Measurements from ENCODE around the gene PXN. TPM values are rescaled to one million over a fixed set of nuclear protein-coding genes. Genes with fewer than 3 reads are reported as not detected.
A peak's percentile ranks its signal among the peaks of the same experiment; 100 is the strongest.
"Not testable (repeated sequence)": the region's sequence is repeated elsewhere in the genome, so short reads cannot be mapped to it uniquely, and the experiment has no call there.

Gene PXN
- total RNA-seq, 1 donor from 2014 or later: 8.2 TPM

DNA sequence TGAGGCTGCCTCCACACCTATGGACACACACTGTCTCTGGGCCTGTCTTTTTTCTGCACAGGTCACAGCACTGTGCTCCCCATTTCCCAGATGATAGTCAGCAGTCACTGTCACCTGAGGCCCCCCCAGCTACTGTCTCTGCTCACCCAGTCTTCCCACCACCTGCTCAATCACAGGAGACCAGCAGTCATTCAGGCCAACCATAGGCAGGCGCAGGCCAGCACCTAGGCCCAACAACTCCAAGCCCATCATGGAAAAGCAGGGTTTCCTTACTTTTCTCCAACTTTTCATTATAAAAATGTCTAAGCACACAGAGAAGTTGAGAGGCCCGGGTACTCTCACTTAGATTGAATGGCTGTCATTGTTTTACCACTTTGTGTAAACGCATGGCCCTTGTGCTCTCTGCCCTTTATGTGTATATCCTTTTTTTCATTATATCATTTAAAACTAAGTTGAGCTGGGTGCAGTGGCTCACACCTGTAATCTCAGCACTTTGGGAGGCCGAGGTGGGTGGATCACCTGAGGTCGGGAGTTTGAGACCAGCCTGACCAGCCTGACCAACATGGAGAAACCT lies 7.1 kb downstream of the PXN start:
- H4K20me1 ChIP-seq (ENCODE audit: low read depth): peaks cover 56% of the 10 kb centered on the region

DNA sequence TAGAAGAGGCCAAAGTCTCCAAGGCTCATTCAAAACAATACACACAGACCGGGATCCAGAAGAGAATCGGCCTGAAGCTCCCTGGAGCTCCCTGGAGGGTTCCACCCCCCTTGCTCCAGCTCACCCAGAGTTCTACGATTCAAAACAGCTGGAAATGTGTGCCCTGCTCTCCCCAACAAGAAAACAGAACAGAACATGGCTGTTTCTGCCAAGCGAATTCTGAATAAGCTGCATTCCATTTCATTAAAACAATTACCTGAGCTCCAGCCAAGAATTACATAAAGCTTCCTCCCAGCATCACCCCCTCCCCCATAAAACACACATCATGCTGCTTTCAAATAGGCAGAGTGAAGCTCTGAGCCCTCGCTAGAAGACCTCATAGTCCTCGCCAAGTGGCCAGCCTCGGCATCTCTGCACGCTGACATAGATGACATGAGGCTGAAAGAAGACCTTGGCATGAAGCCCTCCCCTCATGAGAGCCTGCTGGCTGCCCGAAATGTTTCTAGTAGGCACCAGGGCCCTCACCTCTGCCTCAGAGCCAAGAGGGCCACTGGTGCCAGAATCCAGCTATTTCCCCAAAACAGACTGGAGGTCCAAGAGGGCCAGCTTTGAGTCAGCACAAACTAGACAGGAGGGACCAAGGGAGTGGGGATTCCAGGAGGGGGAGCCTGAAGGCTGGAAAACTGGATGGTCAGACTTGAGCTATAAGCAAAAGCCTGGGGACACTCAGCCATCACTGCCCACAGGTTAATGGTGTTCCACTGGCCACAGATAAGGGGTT lies 8.3 kb downstream of the PXN start:
- Mint-ChIP-seq H3K36me3 (peaks cover 8% of the 10 kb centered on the region), H3K4me3 (no peak overlapping the region), H3K9me3 (no peaks in the 10 kb centered on the region), H3K4me1 (peaks cover 10% of the 10 kb centered on the region), H3K27me3 (ENCODE audit: insufficient read depth, low read depth) (peaks cover 3% of the 10 kb centered on the region), H3K27ac (peak overlapping the region; percentile 54)
- H3K27ac ChIP-seq: no peak overlapping the region
- H3K4me3 ChIP-seq: no peak overlapping the region
- H3F3A ChIP-seq (ENCODE audit: low read depth): peaks cover 3% of the 10 kb centered on the region
- H3K79me2 ChIP-seq (ENCODE audit: low read depth): peaks cover 73% of the 10 kb centered on the region
- no peak overlapping the region for H3K9ac ChIP-seq
- no peak overlapping the region for H2AFZ ChIP-seq (replicated peaks)
- no peaks in the 10 kb centered on the region for H3K4me1 ChIP-seq
- no peaks in the 10 kb centered on the region for H3K9me3 ChIP-seq (ENCODE audit: low read depth)
- H3K36me3 ChIP-seq: no peaks in the 10 kb centered on the region
- TF ChIP-seq EZH2 (IDR thresholded peaks at IDR 0.05): no peak
- TF ChIP-seq, protein P1, sequence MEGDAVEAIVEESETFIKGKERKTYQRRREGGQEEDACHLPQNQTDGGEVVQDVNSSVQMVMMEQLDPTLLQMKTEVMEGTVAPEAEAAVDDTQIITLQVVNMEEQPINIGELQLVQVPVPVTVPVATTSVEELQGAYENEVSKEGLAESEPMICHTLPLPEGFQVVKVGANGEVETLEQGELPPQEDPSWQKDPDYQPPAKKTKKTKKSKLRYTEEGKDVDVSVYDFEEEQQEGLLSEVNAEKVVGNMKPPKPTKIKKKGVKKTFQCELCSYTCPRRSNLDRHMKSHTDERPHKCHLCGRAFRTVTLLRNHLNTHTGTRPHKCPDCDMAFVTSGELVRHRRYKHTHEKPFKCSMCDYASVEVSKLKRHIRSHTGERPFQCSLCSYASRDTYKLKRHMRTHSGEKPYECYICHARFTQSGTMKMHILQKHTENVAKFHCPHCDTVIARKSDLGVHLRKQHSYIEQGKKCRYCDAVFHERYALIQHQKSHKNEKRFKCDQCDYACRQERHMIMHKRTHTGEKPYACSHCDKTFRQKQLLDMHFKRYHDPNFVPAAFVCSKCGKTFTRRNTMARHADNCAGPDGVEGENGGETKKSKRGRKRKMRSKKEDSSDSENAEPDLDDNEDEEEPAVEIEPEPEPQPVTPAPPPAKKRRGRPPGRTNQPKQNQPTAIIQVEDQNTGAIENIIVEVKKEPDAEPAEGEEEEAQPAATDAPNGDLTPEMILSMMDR (IDR thresholded peaks at IDR 0.05): no peak
- peaks cover 44% of the 10 kb centered on the region for H4K20me1 ChIP-seq (ENCODE audit: low read depth)
- H3K4me2 ChIP-seq: no peak overlapping the region
- no peak for DNase-seq (ENCODE audit: low spot score)
- H3K27me3 ChIP-seq: no peaks in the 10 kb centered on the region

More for the DNA sequence above, 7.1 kb downstream of the PXN start:
- Mint-ChIP-seq H3K9me3 (no peaks in the 10 kb centered on the region), H3K27me3 (ENCODE audit: insufficient read depth, low read depth) (peaks cover 3% of the 10 kb centered on the region), H3K4me3 (no peak overlapping the region), H3K27ac (peak overlapping the region; percentile 51), H3K36me3 (peaks cover 9% of the 10 kb centered on the region), H3K4me1 (peaks cover 20% of the 10 kb centered on the region)
- Histone ChIP-seq H2AFZ (replicated peaks) (no peak overlapping the region), H3K36me3 (no peaks in the 10 kb centered on the region), H3K4me3 (no peak overlapping the region), H3F3A (ENCODE audit: low read depth) (peaks cover 3% of the 10 kb centered on the region), H3K79me2 (ENCODE audit: low read depth) (peaks cover 74% of the 10 kb centered on the region), H3K27ac (no peak overlapping the region), H3K9me3 (ENCODE audit: low read depth) (no peaks in the 10 kb centered on the region), H3K4me2 (no peak overlapping the region), H3K4me1 (peaks cover 3% of the 10 kb centered on the region), H3K9ac (no peak overlapping the region), H3K27me3 (no peaks in the 10 kb centered on the region)
- TF ChIP-seq EZH2 (IDR thresholded peaks at IDR 0.05): no peak
- TF ChIP-seq, protein P1 (IDR thresholded peaks at IDR 0.05): no peak
- no peak for TF ChIP-seq EZH2phosphoT487 (IDR thresholded peaks at IDR 0.05)
- DNase-seq (ENCODE audit: low spot score): no peak

DNA sequence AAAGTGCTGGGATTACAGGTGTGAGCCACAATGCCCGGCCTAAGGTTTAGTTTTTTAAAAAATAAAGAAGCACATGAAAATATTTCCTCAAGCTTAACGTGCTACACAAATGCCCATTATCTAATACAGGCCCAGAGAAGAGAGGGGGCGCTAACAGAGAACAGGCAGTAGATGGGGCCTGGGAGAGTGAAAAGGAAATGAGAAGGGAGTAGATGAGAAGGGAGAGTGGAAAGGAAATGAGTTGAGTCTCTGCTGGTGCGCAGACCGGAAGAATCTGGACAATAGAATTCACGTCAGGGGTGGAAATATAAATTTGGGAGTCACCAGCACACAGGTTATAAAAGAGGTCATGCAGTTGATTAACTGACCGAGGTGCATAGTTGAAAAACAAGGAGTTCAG lies 10.7 kb downstream of the PXN start:
- Histone ChIP-seq H3K4me1 (no peaks in the 10 kb centered on the region), H3K36me3 (no peaks in the 10 kb centered on the region), H3K27ac (no peak overlapping the region), H4K20me1 (ENCODE audit: low read depth) (peaks cover 38% of the 10 kb centered on the region), H3K4me3 (no peak overlapping the region), H3F3A (ENCODE audit: low read depth) (peaks cover 3% of the 10 kb centered on the region), H3K4me2 (no peak overlapping the region), H3K79me2 (ENCODE audit: low read depth) (peaks cover 71% of the 10 kb centered on the region), H3K9me3 (ENCODE audit: low read depth) (no peaks in the 10 kb centered on the region), H2AFZ (replicated peaks) (no peak overlapping the region), H3K9ac (no peak overlapping the region), H3K27me3 (no peaks in the 10 kb centered on the region)
- Mint-ChIP-seq H3K9me3 (no peaks in the 10 kb centered on the region), H3K4me3 (no peak overlapping the region), H3K27ac (no peak overlapping the region), H3K27me3 (ENCODE audit: insufficient read depth, low read depth) (peaks cover 3% of the 10 kb centered on the region), H3K4me1 (peaks cover 10% of the 10 kb centered on the region), H3K36me3 (peaks cover 11% of the 10 kb centered on the region)
- no peak for DNase-seq (ENCODE audit: low spot score)
- TF ChIP-seq, protein P1 (IDR thresholded peaks at IDR 0.05): peak; percentile 13
- TF ChIP-seq EZH2phosphoT487 (IDR thresholded peaks at IDR 0.05): no peak

DNA sequence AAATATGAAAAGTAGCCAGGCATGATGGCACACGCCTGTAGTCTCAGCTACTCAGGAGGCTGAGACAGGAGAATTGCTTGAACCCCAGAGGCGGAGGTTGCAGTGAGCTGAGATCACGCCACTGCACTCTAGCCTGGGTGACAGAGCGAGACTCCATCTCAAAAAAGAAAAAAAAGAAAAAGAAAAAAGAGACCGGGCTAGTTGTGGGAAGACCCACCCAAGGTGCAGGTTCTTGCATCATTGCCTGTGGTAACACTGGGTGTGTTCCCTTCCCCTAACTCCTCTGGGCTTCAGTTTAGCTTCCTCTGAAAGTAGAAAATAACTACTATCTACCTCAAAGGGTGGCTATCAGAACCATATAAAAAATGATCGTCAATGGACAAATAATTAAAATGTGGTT lies 12.2 kb downstream of the PXN start:
- not testable (repeated sequence) for H3K9me3 ChIP-seq (ENCODE audit: low read depth); H2AFZ ChIP-seq (replicated peaks); H3K27me3 ChIP-seq; DNase-seq (ENCODE audit: low spot score); H3K4me1 ChIP-seq; H3K27me3 Mint-ChIP-seq (ENCODE audit: insufficient read depth, low read depth); H3K4me3 Mint-ChIP-seq; H3K27ac Mint-ChIP-seq; H3K36me3 ChIP-seq; H3K27ac ChIP-seq; H3F3A ChIP-seq (ENCODE audit: low read depth); H3K9me3 Mint-ChIP-seq; H3K9ac ChIP-seq; H3K4me2 ChIP-seq; H3K4me3 ChIP-seq
- Mint-ChIP-seq H3K36me3 (peaks cover 12% of the 10 kb centered on the region), H3K4me1 (peaks cover 17% of the 10 kb centered on the region)
- H4K20me1 ChIP-seq (ENCODE audit: low read depth): peaks cover 42% of the 10 kb centered on the region
- peaks cover 63% of the 10 kb centered on the region for H3K79me2 ChIP-seq (ENCODE audit: low read depth)
